Ovary (tissue), 3 donors: ENCODE measurements around the gene NT5M.

Source experiments
- EP300 ChIP-seq: sonication (generic); formaldehyde crosslinking; IDR thresholded peaks from one replicate; pipeline ENCODE4 v1.6.1; 2017; ENCODE audit warnings: antibody characterized with exemption
- POLR2A ChIP-seq: fragments of 450-650 bp; IDR thresholded peaks from one replicate; pipeline ENCODE4 v1.6.1; 2017; ENCODE audit warnings: antibody characterized with exemption, mild to moderate bottlenecking, moderate library complexity
- TF ChIP-seq, protein P1 (sequence below), 3 donors: fragments of 450-650 bp in 2 of 3; fragments of 200-600 bp in 1 of 3; IDR thresholded peaks; one replicate each; pipeline versions ENCODE4 v1.5.1 to v1.8.0; 2016 to 2022; ENCODE audit warnings: antibody characterized with exemption in 3 of 3, mild to moderate bottlenecking in 1 of 3
- donor health status: DM: no; HTN: no; CAD: no.

- TF ChIP-seq POLR2A, result no peak
- TF ChIP-seq, protein P1, sequence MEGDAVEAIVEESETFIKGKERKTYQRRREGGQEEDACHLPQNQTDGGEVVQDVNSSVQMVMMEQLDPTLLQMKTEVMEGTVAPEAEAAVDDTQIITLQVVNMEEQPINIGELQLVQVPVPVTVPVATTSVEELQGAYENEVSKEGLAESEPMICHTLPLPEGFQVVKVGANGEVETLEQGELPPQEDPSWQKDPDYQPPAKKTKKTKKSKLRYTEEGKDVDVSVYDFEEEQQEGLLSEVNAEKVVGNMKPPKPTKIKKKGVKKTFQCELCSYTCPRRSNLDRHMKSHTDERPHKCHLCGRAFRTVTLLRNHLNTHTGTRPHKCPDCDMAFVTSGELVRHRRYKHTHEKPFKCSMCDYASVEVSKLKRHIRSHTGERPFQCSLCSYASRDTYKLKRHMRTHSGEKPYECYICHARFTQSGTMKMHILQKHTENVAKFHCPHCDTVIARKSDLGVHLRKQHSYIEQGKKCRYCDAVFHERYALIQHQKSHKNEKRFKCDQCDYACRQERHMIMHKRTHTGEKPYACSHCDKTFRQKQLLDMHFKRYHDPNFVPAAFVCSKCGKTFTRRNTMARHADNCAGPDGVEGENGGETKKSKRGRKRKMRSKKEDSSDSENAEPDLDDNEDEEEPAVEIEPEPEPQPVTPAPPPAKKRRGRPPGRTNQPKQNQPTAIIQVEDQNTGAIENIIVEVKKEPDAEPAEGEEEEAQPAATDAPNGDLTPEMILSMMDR (IDR thresholded peaks at IDR 0.05), result no peak
- no peak for TF ChIP-seq EP300
Observed at GRCh38 chr17:17366941-17367875, 64.0 kb downstream of the NT5M start.
